HG03460 (cell line): Measurements from ENCODE around the gene RNF149.
"Not testable (repeated sequence)": the region's sequence is repeated elsewhere in the genome, so short reads cannot be mapped to it uniquely, and the experiment has no call there.

Experiments used
- ATAC-seq: cut with Tn5 transposase; IDR thresholded peaks from one replicate; pipeline ENCODE4 v1.9.1; 2021; ENCODE audit not compliant: unreplicated experiment

RNF149 gene, protein sequence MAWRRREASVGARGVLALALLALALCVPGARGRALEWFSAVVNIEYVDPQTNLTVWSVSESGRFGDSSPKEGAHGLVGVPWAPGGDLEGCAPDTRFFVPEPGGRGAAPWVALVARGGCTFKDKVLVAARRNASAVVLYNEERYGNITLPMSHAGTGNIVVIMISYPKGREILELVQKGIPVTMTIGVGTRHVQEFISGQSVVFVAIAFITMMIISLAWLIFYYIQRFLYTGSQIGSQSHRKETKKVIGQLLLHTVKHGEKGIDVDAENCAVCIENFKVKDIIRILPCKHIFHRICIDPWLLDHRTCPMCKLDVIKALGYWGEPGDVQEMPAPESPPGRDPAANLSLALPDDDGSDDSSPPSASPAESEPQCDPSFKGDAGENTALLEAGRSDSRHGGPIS

DNA sequence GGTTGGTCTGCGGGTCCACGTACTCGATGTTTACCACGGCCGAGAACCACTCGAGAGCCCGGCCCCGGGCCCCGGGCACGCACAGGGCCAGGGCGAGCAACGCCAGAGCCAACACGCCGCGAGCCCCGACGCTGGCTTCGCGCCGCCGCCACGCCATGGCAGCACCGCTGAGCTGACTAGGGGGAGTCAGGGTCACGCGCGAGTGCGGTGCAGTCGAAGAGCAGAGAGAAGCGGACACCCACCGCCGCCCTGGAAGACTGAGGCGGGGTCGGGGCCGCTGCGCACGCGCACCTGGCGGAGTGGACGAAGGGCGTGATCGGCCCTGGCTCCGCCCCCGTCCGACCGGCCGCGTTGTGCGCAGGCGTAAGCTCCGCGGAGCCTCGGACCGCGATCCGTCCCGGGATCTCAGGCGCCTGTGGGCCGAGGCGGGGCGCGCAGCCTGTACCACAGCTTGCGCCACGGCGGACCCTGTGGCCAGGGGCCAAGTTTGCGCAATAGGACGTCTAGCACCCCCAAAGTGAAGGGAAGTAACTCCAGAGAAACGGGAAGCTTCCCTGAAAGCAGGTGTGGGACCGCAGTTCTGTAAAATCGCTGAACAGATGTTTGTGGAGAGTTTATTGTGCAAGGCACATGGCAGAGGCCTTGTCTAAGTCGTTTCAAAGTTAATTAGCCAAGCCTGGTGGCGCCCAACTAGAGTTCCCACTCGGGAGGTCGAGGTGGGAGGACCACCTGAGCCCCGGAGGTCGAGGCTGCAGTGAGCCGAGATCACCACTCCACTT, at the start of gene RNF149:
Gene RNF149, minus strand, starts transcription at position 270 of the 779 bp plus-strand sequence. Its CDS starts 113 bp downstream, at position 157.
- peak; percentile 52 for ATAC-seq

DNA sequence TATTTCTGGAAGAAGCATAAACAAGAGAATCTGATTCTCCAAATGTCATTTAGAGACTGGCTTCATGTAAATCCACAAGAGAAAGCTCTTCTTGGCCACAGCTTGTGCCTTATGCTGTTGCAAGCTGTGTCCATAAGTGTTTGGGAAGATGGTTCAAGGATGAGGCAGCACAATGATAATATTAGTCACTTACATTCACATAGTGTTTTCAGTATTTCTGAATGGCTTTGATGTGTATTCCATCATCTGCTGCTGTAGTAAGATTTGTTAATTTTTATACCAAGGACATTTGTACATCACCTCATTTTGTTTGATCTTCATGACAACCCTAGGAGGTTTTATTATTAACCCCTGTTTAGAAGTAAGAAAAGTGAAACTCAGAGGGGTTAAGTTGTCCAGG, 48.9 kb upstream of the RNF149 start:
- no peak for ATAC-seq

DNA sequence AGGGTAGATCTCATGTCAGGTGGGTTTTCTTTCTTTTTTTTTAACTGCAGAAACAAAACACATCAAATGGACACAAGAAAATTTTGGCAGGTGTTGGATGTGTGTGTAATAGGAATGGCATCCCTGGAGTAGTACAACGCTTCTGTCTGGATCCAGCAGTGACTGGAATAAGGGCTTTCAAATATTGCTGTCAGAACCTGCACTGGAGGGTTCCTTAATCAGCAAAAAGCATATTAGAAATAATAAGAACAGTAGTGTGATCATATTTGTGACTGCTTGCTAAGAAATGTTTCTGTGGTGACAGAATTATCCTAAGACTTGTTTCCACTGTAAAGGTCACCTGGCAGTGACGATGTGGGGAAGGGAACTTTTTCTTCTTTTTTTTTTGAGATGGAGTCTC, 48.0 kb upstream of the RNF149 start:
- ATAC-seq: no peak

DNA sequence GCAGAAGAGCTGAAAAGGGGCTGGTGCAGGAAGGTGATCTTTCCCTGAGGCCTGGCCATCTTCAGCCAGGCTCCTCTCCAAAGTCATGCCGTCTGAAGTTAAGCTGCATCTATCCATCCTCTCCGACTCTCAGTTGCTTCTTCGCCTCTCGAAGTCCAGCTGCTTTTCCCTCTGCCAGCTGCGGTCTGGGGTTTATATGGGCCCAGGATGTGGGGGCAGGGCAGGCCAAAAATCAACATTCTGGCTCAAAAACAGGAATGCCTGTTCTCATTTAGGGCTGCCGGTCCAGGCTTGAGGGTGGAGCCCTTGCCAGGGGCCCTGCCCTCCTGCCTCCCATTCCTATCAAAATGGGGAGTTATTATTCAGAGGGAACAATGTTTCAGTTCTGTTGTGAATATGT, 47.6 kb upstream of the RNF149 start:
- ATAC-seq: no peak

DNA sequence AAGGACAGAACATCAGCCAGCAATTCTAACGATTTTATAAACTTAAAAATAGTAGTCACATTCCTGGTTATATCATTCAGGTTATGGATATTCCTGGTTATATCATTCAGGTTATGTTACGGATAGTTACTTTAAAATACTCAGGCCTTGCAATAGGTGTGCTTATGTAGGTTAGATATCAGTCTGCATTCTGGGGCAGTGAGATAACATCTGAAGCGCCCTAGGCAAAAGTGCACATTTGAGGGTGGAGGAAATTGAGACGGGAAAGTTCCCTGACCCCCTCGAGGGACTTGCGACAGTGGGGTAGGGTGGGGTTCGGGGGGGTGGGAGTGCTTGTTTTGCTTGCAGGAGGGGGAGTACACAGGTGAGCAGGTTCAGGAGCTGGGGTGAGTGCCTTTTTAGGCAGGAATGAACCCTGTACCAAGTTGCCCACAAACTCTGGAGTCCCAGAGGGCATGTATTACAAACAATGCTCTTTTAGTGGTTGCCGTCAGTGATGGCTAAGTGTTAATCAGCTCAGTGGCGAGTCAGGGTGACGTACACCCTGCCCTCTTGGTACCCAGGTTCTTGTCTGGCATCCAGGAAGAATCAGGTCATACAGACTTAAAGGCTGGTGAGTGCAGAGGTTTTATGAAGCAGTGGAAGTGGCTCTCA, 47.0 kb upstream of the RNF149 start:
- ATAC-seq: no peak

DNA sequence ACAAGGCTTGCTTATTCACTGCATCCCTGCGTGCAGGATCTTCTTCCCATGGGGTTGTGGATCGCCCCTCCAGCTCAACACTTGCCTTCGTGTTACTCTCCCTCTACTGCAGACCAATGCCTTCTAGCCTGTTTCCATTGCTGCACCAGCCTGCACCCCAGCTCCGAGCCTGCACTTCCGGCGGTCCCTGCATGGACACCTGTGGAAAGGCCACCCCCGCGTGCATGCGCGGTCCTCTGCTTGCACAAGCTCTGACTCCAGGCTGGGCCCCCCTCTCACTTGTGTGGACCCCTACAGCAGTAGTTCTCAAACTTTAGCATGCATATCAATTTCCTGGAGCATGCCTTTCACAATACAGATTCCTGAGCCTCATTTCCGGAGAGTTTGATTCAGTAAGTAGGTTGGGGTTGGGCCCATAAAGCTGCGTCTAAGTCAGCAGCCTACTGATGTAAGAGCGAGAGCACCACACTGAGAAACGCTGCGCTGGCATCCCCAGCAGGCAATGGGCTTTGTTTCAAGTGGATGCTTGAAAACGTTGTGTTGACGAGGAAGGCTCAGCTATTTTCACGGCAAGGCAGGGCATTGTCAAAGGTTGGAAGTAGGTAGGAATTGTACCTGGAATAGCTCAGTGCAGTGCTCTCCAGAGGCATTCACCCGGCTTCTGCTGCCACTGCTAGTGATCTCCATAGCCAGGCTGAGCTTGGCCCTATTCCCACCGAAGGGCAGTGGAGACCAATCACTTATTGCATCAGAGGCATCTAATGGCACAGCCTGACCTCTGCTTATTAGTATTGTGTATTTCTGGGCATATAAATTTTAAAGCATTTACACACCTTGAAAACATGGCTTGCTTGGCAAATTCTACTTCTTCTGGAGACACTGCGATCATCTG, 46.2 kb upstream of the RNF149 start:
- no peak for ATAC-seq

DNA sequence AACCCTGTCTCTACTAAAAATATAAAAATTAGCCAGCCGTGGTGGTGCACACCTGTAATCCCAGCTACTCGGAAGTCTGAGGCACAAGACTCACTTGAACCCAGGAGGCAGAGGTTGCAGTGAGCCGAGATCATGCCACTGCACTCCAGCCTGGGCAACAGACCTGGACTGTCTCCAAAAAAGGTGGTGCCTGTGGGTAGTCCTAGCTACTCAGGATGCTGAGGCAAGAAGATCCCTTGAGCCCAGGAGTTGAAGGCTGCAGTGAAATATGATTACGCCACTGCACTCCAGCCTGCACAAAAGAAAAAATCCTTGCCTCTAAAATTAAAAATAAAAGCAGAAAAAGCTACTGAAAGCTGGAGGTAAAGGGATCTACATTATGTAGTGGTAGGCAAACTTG, 44.1 kb upstream of the RNF149 start:
- not testable (repeated sequence) for ATAC-seq

DNA sequence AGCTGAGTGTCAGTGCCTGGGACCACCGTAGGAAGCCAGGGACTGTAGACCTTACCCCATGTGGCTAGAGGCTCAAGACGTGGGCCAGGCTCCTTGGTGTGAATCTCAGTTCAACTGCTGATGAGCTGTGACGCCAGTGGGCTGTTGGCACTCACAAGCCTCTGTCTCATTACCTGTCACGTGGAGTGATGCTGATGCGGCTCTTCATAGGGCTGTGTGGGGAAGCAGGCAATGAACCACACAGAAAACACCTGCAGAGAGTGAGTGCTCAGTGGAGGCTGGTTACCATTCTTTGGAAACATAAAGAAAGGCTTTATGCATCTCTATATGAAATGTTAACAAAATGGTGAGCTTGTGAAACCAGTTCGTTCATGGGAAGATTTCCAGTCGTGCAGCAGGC, 42.7 kb upstream of the RNF149 start:
- ATAC-seq: no peak

DNA sequence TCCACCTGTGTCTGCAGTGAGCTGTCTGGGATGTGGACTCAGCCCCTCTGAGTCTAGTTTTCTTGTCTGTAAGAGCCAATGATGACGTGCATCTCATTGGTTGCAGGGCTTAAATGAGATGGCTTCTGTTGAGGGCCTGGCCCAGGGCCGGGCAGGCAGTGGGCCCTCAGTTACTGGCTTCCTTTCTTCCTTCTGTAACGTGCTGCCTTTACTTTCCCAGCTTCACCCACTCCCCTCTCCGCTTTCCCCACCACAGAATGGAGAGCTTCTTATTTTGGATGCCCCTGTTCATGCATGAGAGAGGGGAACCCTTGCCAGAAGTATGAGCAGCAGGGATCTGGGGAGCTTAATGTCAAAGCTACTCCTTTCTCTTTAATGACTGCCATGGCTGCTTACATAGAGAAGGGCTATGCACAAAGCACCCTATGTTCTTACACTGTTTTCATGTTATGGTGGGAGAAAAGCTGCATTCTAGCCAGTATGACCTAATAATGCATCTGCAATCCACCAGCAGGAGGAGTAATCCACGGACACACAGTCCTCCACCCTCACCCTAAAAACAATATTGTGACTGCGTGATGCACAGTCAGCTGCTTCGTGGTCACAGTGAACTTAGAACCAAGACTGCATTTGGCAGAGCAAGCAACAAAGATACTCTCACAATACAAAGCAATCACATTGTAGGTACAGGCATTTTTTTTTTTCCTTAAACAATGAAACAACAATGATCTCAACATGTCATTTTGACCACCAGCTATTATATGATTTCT, 41.6 kb upstream of the RNF149 start:
- ATAC-seq: no peak

DNA sequence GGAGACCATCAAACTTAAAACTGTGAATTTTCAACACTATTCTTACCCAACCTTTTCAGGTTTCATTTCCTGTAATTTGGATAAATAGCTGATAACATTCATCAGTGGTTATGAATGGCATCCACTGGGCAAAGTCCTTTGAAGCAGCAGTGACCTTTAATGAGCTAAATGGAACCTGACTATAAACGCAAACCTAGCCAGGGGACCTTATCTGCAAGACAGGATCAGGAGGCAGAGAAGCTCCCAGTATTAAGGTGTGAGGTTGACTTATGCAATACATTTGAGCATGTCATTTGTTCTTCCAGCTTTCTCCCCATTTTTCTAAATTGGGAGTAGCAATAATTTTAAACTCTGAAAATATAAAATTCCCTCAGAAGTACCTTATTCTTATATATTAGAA, 40.4 kb upstream of the RNF149 start:
- no peak for ATAC-seq

DNA sequence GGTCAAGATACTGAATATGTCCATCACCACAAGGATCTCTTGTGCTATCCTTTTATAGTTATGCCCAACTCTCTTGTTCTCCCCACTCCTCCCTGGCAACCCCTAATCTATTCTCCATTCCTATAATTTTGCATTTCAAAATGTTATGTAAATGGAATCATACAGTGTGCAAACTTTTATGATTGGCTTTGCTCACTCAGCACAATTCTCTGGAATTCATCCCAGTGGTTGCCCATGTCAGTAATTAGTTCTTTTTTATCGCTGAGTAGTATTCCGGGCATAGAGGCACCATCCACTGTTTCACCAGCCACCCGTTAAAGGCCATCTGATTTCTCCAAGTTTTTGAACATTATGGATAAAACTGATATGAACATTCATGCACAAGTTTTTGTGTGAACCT, 38.4 kb upstream of the RNF149 start:
- no peak for ATAC-seq

DNA sequence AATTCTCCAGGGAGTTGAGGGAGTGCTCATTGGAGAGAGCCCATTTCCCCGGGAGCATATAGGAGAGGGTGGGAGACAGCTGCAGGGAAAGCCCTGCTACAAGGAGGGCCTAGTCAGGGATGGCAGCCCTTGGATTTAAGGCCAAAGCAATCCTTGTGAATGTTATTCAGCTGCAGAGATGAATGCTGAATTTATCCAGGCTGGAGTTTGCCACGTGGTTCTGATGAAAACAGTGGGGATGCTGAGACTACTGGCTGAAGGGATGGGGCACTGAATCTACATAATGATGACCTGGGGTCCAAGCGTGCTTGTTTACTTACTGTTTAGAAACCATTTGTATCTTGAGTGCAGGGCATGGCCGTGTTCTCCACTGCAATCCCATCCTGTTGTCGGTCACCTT, 35.6 kb upstream of the RNF149 start:
- ATAC-seq: no peak

DNA sequence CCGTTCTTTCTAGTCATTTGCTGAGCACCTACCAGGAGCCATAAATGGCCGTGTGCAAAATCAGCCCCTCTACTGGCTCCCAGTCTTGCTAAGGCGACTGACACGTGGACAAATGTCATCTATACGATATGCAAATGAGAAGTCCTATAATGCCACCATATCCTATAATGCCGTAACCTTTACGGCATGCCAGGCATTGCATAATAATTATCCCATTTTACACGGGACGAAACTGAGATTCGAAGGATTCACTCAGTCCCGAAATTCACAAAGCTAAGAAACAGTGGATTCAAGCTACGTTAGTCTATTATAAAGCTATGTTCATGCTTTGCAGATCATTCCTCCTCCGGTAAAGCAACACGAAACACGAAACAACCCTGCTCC, 34.1 kb upstream of the RNF149 start:
- ATAC-seq: no peak

DNA sequence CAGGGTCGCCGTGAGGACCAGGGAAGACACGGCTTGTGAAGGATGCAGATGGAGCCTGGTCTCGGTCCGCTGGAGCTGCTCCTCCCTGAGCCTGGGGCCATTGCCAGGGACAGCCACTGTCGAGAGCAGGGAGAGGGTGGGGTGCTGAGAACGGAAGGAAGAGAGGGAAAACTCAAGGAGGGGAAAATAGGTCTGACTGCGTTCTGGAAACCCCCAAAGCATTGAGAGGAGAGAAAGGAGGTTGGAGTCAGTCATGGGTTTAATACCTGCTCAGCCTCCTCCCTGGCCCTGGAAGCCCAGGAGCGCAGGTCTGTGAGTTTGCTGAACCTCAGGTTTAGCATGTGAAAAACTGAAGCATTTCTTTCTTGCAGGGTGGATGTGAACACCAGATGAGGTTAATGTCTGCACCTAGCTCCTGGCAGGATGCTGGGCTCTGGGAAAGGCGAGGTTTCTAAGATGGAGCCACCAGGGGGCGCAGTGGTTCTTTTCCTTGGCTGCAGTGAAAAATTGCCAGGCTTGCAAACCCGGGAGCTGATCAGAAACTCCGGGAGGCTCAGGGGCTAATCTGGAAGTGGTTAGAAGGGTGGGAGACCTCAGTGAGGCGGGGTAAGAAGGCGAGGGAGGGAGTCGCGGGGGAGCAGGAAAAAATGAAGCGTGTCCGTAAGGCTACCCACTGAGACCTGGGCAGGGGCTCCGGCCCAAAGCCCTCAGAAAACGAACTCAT, 33.6 kb upstream of the RNF149 start:
- ATAC-seq: no peak

DNA sequence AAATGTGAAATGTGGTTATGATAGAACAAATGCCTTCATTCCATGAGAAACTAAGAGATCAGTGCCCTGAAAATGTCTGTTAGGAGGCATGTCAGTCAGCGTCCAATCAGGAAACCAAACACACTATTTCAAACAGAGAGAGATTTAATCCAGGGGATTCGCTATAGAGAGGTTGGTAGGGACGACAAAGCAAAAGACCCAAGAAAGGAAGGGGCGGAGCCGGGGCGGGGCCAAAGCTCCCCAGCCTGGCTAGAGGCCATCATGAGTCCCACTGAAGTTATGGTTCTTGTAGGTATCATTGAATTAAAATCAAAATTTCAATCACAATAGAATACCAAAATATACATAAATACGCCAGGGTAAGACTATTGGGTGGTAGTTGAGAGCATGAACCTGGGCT, 32.9 kb upstream of the RNF149 start:
- ATAC-seq: no peak

DNA sequence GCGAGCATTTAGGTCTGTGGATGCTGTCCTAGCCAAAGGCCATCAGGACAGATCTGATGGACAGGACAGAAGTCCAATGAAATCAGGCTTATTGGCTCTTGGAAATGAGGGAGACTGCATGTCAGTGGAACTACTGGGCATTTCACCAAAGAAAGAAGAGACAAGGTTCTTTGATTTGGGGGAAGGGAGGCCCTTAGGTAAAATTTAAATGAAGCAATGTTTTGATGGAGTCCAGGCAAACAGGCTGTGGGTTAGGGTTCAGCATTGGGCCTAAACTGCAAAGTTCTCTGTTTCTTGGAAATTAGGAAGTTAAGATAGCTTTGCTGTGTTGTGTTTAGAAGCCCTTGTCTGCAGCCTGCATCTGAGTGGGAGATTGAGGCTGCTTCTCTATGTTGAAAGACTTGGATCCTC, 31.6 kb upstream of the RNF149 start:
- no peak for ATAC-seq

DNA sequence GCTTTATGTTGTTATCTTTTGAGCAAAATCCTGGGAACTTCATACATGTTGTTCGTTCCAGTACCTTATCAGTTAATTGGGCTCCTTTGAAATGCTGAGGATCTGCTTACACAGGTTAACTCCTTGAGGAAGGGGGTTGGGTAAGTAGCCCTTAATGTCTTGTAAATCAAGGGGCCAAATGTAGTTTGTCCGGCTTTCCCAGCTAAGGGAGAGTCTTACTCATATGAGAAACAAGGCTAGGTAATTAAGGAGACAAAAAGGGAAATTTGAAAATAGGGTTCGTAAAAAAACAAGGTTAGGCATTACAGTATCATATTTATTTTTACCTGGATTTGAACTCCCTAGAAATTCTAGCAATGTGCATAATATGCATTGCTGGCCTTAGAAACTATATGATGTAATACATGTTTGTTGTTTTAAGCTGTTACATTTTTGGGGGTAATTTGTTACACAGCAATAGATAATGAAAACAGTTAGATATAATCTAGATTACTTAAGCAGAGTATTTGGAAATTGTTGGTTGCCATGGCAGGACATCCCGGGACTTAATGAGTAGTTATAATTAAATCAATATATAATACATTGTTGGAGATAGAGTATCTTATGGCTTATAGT, 30.9 kb upstream of the RNF149 start:
- no peak for ATAC-seq

DNA sequence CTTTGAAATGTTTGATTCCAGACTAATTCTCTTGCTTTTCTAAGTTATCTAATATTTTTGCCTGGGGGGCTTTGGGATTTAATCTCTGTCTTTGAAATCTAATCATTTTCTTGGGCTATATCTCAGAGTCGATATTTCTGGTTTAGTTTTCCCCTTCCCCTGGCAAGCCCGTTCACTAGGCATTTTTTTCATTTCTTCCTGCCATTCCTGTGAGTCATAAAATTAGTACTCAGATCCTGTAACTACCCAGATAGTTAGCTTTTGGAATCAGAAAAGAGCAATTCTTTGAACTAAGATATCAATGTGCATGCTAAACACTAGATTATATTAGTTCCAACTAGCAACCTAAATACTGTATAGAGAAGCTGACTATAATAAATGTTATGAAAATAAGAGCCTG, 29.4 kb upstream of the RNF149 start:
- no peak for ATAC-seq
